ENCODE measurements around the gene STARD5.

STARD5 gene

DNA sequence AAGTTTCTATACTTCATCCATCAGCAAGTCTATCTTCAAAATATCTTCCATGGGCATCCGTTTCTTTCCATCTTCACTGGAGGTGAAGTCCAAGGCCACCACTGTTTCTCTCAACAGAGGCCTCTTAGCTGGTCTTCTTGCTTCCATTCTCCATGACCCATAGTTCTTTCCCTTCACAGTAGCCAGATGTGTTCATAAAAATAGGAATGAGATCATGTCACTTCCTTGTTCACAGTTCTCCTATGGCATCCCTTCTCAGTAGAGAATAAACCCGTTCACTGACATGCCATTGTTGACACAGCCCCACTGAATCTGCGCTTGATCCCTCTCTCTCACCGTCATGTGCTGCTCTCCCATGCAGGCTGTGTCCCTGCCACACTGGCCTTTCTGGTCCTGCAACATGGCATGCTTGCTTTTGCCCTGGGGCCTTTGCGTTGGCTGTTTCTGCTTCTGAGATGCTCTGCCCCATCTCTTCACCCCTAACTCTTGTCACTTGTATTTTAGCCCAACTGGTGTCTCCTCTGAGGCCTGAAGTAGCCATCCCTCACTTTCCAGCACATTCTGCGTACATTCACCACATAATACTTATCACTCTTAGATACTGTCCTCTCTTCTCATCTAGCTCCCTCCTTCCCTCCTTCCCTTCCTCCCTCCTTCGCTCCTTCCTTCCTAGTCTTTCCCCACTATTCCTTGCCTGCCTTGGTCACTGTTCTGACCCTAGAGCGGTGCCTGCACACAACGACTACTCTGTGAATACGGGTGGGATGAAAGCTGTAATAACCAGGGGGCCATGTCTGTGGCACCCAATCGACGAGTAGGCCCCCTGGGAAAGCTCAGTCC is 42.0 kb downstream of the STARD5 start:
- H3K4me3 ChIP-seq (ENCODE audit: low read depth, low read length): no peak overlapping the region
- TF ChIP-seq, protein P1, sequence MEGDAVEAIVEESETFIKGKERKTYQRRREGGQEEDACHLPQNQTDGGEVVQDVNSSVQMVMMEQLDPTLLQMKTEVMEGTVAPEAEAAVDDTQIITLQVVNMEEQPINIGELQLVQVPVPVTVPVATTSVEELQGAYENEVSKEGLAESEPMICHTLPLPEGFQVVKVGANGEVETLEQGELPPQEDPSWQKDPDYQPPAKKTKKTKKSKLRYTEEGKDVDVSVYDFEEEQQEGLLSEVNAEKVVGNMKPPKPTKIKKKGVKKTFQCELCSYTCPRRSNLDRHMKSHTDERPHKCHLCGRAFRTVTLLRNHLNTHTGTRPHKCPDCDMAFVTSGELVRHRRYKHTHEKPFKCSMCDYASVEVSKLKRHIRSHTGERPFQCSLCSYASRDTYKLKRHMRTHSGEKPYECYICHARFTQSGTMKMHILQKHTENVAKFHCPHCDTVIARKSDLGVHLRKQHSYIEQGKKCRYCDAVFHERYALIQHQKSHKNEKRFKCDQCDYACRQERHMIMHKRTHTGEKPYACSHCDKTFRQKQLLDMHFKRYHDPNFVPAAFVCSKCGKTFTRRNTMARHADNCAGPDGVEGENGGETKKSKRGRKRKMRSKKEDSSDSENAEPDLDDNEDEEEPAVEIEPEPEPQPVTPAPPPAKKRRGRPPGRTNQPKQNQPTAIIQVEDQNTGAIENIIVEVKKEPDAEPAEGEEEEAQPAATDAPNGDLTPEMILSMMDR (IDR thresholded peaks at IDR 0.05; ENCODE audit: control insufficient read depth, extremely low read depth, insufficient read depth): no peak
- DNase-seq (ENCODE audit: low read depth): no peak

DNA sequence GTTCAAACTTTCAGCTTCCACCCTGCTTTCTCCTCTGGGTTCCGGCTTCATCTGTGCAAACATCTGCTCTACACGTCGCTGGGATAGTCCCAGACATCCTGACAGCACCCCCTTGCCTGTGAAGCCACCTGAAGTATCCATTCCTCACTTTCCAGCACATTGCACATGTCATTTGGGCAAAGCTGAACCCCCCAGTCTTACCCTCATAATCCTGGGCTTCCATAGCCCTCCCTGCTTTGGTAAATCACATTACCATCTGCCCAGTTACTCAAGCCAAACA is 42.5 kb downstream of the STARD5 start:
- no peak for DNase-seq (ENCODE audit: low read depth)
- TF ChIP-seq, protein P1 (IDR thresholded peaks at IDR 0.05; ENCODE audit: control insufficient read depth, extremely low read depth, insufficient read depth): no peak
- H3K4me3 ChIP-seq (ENCODE audit: low read depth, low read length): no peak overlapping the region

DNA sequence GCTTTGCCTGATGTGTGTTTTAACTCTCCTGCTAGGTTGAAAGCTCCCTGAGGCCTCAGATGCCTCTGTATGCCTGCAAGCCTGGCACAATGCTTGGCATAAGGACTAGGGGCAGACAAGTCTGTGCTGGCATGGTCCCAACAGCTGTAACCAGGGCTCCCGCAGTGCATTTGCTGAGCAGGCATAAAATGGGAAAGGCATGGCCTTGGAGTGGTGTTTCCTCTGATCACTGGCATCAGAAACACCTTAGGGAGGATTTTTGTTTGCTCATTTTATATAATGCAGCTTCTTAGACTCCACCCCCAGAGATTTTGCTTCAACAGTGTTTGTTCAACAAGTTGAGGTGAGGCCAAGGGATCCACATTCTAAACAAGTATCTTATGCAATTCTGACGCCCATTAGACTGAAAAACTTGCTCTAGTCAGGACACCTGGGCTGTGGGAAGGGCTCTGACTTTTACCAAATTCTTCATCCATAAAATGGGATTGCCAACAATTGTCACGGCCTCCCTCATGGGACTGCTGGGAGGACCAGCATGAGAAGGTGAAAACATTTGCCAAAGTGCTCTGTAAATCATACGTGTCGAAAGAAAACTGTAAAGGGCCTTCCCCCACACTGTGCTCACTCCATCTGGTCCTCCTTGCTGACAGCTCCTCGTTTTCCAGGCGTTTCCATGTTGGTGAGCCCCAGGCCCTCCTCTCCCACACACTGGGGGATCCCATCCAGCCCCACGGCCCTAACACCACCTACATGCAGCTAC is 43.1 kb downstream of the STARD5 start:
- TF ChIP-seq, protein P1 (IDR thresholded peaks at IDR 0.05; ENCODE audit: control insufficient read depth, extremely low read depth, insufficient read depth): no peak
- DNase-seq (ENCODE audit: low read depth): peak; percentile 94

DNA sequence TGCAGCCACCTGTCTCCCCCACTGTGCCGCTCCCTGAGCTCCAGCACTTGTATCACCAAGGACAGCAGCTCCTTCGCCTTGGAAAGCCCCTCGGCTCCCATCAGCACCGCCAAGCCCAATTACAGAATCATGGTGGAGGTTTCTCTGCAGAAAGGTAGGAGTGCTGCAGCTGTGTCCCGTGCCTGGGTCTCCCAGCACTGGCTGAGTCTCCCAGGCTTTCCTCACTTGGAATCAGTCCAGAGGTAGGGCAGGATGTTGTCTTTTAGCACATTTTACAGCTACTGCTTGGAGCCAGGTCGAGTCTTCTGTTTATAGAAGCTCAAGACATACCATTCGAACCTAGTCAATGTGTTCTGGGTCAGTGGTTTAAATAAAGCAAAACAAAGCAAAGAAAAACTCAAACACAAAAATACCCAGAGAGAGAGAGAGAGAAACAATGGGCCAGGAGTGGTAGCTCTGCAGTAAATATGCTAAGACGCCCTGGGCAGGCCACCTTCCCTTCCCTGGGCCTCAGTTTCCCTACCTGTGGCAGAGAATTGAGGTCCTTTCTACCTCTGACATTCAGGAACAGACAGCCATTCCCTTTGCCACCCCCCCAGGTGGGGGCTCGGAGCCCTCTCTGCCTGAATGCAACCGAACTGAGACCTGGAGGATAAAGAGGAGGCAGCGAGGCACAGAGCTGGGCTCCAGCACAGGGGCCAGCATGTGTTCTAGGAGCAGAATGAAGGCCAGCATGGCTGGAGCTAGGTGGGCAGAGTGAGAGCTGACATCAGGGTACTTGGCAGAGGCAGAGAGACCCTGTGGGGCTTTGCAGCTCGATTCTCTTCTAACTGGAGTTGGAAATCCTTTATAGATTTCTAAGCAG is 44.1 kb downstream of the STARD5 start:
- peak; percentile 68 for DNase-seq (ENCODE audit: low read depth)
- H3K4me3 ChIP-seq (ENCODE audit: low read depth, low read length): no peak overlapping the region
- TF ChIP-seq, protein P1 (IDR thresholded peaks at IDR 0.05; ENCODE audit: control insufficient read depth, extremely low read depth, insufficient read depth): no peak

More for the DNA sequence above, 43.1 kb downstream of the STARD5 start:
- H3K4me3 ChIP-seq (ENCODE audit: low read depth, low read length): no peak overlapping the region

DNA sequence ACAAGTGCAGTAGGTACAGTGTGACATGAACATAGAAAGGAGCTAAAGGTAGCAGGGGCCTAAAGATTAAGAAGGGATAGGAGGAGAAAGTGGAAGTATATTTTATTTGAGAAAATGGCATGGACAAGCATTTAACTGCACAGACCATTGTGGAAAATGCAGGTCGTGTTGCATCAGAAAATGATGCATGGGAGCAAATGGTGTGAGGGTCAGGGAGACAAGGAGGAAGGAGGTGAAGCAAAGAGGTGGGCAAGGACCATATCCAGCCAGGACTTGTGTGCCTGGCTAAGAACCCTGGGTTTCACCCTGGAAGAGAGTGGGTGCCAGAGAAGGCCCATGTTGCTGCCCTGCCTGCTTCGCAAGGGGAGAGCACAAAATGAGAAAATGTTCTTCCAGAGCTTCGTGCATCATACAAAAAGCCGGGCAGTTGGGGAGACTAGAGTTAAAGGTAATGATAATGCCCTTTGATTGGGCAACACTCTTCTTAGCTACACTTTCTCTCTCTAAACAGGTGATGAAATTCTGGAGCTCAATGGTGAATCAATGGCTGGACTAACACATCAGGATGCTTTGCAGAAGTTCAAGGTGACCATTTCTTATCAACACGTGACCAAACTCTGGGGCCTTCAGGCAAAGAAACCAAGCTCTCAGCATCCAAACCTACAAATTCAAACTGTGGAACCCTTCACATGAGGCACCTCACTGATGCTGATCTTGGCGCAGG is 45.5 kb downstream of the STARD5 start:
- TF ChIP-seq, protein P1 (IDR thresholded peaks at IDR 0.05; ENCODE audit: control insufficient read depth, extremely low read depth, insufficient read depth): no peak
- DNase-seq (ENCODE audit: low read depth): no peak
- no peak overlapping the region for H3K4me3 ChIP-seq (ENCODE audit: low read depth, low read length)

DNA sequence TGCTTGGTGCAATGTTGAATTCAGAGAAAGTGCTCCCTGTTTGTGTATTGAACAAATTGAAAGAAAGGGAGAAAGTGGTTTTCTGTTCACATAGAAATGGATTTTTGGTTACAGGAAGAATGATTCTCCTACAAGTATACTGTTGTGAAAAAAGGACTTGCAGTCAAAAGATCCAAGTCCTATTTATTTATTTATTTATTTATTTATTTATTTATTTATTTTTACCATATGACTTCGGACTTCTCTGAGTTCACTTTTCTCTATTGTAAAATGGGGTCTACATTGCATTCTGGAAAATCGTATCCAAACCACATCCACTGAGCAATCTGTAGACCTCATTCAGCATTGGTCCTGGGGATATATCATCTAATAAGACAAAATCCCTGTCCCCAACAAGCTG is 46.1 kb downstream of the STARD5 start:
- DNase-seq (ENCODE audit: low read depth): no peak
- H3K4me3 ChIP-seq (ENCODE audit: low read depth, low read length): no peak overlapping the region
- TF ChIP-seq, protein P1 (IDR thresholded peaks at IDR 0.05; ENCODE audit: control insufficient read depth, extremely low read depth, insufficient read depth): no peak
